GM23338 (cell line): ENCODE data around the gene GCFC2. TPM values are rescaled to one million over a fixed set of nuclear protein-coding genes. Genes with fewer than 3 reads are reported as not detected.
A peak's percentile ranks its signal among the peaks of the same experiment; 100 is the strongest.

Experiments used
- ATAC-seq: fragments of 200-7000 bp; cut with Tn5 transposase; 3 replicates; pipeline ENCODE4 v1.9.1; 2020
- DNase-seq: peaks from one replicate; pipeline ENCODE4 v3.0.0-alpha.2; 2015; ENCODE audit warnings: low spot score
- H2AFZ ChIP-seq: fragments of 200-600 bp; sonication (generic); 2 replicates; pipeline ENCODE4 v1.8.0; 2016; ENCODE audit warnings: antibody characterized with exemption, mild to moderate bottlenecking, moderate library complexity
- H3F3A ChIP-seq: fragments of 200-600 bp; sonication (generic); replicated peaks from 2 replicates; pipeline ENCODE4 v1.8.0; 2017; ENCODE audit warnings: antibody characterized with exemption, mixed run types, low read depth
- H3K27ac ChIP-seq: fragments of 200-600 bp; sonication (generic); 2 replicates; pipeline ENCODE4 v1.6.1; 2016; ENCODE audit warnings: low read depth
- H3K27me3 ChIP-seq: fragments of 200-600 bp; sonication (generic); 2 replicates; pipeline ENCODE4 v1.8.0; 2016; ENCODE audit warnings: mild to moderate bottlenecking, mixed run types, moderate library complexity; ENCODE audit not compliant: insufficient read depth
- H3K36me3 ChIP-seq: fragments of 200-600 bp; sonication (generic); 2 replicates; pipeline ENCODE4 v1.8.0; 2016; ENCODE audit warnings: mild to moderate bottlenecking; ENCODE audit not compliant: insufficient read depth
- H3K4me1 ChIP-seq: fragments of 200-600 bp; sonication (generic); 2 replicates; pipeline ENCODE4 v1.8.0; 2016; ENCODE audit warnings: mild to moderate bottlenecking, moderate library complexity; ENCODE audit not compliant: insufficient read depth
- H3K4me2 ChIP-seq: fragments of 200-600 bp; sonication (generic); 2 replicates; pipeline ENCODE4 v1.7.1; 2017; ENCODE audit warnings: mixed run types
- H3K4me3 ChIP-seq: fragments of 200-600 bp; sonication (generic); 2 replicates; pipeline ENCODE4 v1.6.1; 2016; ENCODE audit warnings: mixed run types
- H3K79me2 ChIP-seq: fragments of 200-600 bp; sonication (generic); replicated peaks from 2 replicates; pipeline ENCODE4 v1.8.0; 2017; ENCODE audit warnings: mild to moderate bottlenecking; ENCODE audit not compliant: insufficient read depth
- H3K9me2 ChIP-seq: fragments of 200-600 bp; sonication (generic); 2 replicates; pipeline ENCODE4 v1.8.0; 2017; ENCODE audit not compliant: insufficient read depth
- H4K20me1 ChIP-seq: fragments of 200-600 bp; sonication (generic); replicated peaks from 2 replicates; pipeline ENCODE4 v1.8.0; 2017; ENCODE audit warnings: mild to moderate bottlenecking; ENCODE audit not compliant: insufficient read depth
- H3K27ac Mint-ChIP-seq: 2 replicates; pipeline ENCODE4 v1.8.0; 2020; ENCODE audit warnings: inconsistent platforms, mild to moderate bottlenecking, moderate library complexity, mixed read lengths
- H3K27me3 Mint-ChIP-seq: 3 replicates; pipeline ENCODE4 v1.8.0; 2022; ENCODE audit warnings: low read depth, mild to moderate bottlenecking, moderate library complexity, mixed read lengths, inconsistent platforms; ENCODE audit not compliant: insufficient read depth, poor library complexity
- H3K36me3 Mint-ChIP-seq: 3 replicates; pipeline ENCODE4 v1.8.0; 2021; ENCODE audit warnings: low read depth, mild to moderate bottlenecking, inconsistent platforms, moderate library complexity, mixed read lengths
- H3K4me1 Mint-ChIP-seq: 3 replicates; pipeline ENCODE4 v1.8.0; 2020; ENCODE audit warnings: mild to moderate bottlenecking, inconsistent platforms, mixed read lengths
- H3K4me3 Mint-ChIP-seq: 3 replicates; pipeline ENCODE4 v1.8.0; 2021; ENCODE audit warnings: moderate library complexity, mild to moderate bottlenecking, inconsistent platforms, mixed read lengths
- H3K9me3 Mint-ChIP-seq: 3 replicates; pipeline ENCODE4 v1.8.0; 2020; ENCODE audit warnings: moderate library complexity, mild to moderate bottlenecking, inconsistent platforms, mixed read lengths
- CREB1 ChIP-seq: fragments of 250-450 bp; sonication (Bioruptor Pico); IDR thresholded peaks from 2 replicates; pipeline ENCODE4 v1.5.0; 2020; ENCODE audit warnings: low read depth, mild to moderate bottlenecking, moderate library complexity
- ETS1 ChIP-seq: IDR thresholded peaks from 2 replicates; pipeline ENCODE4 v1.6.1; 2016; ENCODE audit warnings: antibody characterized with exemption
- JUNB ChIP-seq: IDR thresholded peaks from one replicate; pipeline ENCODE4 v1.6.1; 2016; ENCODE audit warnings: antibody characterized with exemption; ENCODE audit not compliant: unreplicated experiment
- POLR2AphosphoS5 ChIP-seq: IDR thresholded peaks from 2 replicates; pipeline ENCODE4 v1.6.1; 2016; ENCODE audit warnings: antibody characterized with exemption, low read depth
- REST ChIP-seq: IDR thresholded peaks from one replicate; pipeline ENCODE4 v1.6.1; 2018; ENCODE audit warnings: antibody characterized with exemption; ENCODE audit not compliant: unreplicated experiment
- polyA plus RNA-seq: library from polyadenylated mRNA; unstranded; fragments of >200 nt; fragmentation: Nextera tagmentation; extraction: Ambion mirVana; gene quantifications from 2 replicates; pipeline ENCODE4 v1.2.1, GENCODE V29; 2016
- total RNA-seq: library from RNA; depleted of rRNA; stranded (reverse); fragments of >200 nt; shearing (Covaris generic); gene quantifications from 2 replicates; pipeline ENCODE4 v1.2.3, GENCODE V29; 2014

GCFC2 gene
- total and polyA plus RNA-seq, 2 experiments from 2014 or later = 23.8 to 26.2 TPM

GRCh38 chr2:75646583-75647425, 63.9 kb downstream of the GCFC2 start, which contains the start of gene MRPL19:
TSS of gene MRPL19 (plus strand) at chr2:75646783. CDS start at chr2:75646808, 25 bp downstream.
- TF ChIP-seq JUNB = no peak
- TF ChIP-seq POLR2AphosphoS5 = peak; percentile 82
- peak; percentile 71 for TF ChIP-seq CREB1
- TF ChIP-seq ETS1 = peak; percentile 92
- H3K27me3 Mint-ChIP-seq = peaks cover 3% of the 10 kb centered on the region

GRCh38 chr2:75646090-75646582, 64.6 kb downstream of the GCFC2 start:
- Mint-ChIP-seq H3K27ac (peak overlapping the region; percentile 96), H3K4me1 (no peaks in the 10 kb centered on the region), H3K36me3 (peaks cover 35% of the 10 kb centered on the region), H3K27me3 (peaks cover 2% of the 10 kb centered on the region), H3K4me3 (peak overlapping the region; percentile 93), H3K9me3 (no peaks in the 10 kb centered on the region)
- peaks cover 38% of the 10 kb centered on the region for H3K79me2 ChIP-seq
- peak overlapping the region; percentile 57; the same call in 1 of the 2 replicates for H3K27ac ChIP-seq
- peaks cover 9% of the 10 kb centered on the region; the same call in 1 of the 2 replicates for H3K36me3 ChIP-seq
- DNase-seq (peak; percentile 20), ATAC-seq (peak; percentile 7; the same call in 1 of the 3 replicates)
- peak overlapping the region; percentile 88 for H2AFZ ChIP-seq
- H3K4me2 ChIP-seq = peak overlapping the region; percentile 88
- TF ChIP-seq POLR2AphosphoS5 (no peak), REST (no peak), JUNB (no peak), ETS1 (no peak)
- H3K4me1 ChIP-seq = no peaks in the 10 kb centered on the region; the same call in 1 of the 2 replicates
- H4K20me1 ChIP-seq = no peaks in the 10 kb centered on the region
- no peaks in the 10 kb centered on the region for H3K27me3 ChIP-seq
- H3K9me2 ChIP-seq = no peaks in the 10 kb centered on the region
- peak overlapping the region; percentile 70 for H3K4me3 ChIP-seq
- no peaks in the 10 kb centered on the region for H3F3A ChIP-seq

More at GRCh38 chr2:75646583-75647425, 63.9 kb downstream of the GCFC2 start, which contains the start of gene MRPL19:
- Histone ChIP-seq H3K4me2 (peak within 1 kb of the TSS; percentile 88), H3K4me1 (no peaks in the 10 kb centered on the region), H2AFZ (peak within 1 kb of the TSS; percentile 88), H3K27ac (peak within 1 kb of the TSS; percentile 57; the same call in 1 of the 2 replicates), H3K36me3 (peaks cover 13% of the 10 kb centered on the region; the same call in 1 of the 2 replicates), H3K79me2 (peaks cover 38% of the 10 kb centered on the region), H3K27me3 (no peaks in the 10 kb centered on the region), H3F3A (no peaks in the 10 kb centered on the region), H4K20me1 (no peaks in the 10 kb centered on the region), H3K9me2 (no peaks in the 10 kb centered on the region), H3K4me3 (peak within 1 kb of the TSS; percentile 70)
- H3K27ac Mint-ChIP-seq = peak within 1 kb of the TSS; percentile 96
- H3K9me3 Mint-ChIP-seq = no peaks in the 10 kb centered on the region
- H3K36me3 Mint-ChIP-seq = peaks cover 42% of the 10 kb centered on the region
- H3K4me3 Mint-ChIP-seq = peak within 1 kb of the TSS; percentile 93
- peak; percentile 98 for ATAC-seq
- peak; percentile 96 for DNase-seq
- no peaks in the 10 kb centered on the region for H3K4me1 Mint-ChIP-seq
